CD4-positive, alpha-beta T cell treated with Interleukin-15 for 4 hours (primary cell): ENCODE data around the gene LRR1.
"Not testable (repeated sequence)": the region's sequence is repeated elsewhere in the genome, so short reads cannot be mapped to it uniquely, and the experiment has no call there.

ENCODE experiments used
- DNase-seq: peaks from one replicate; pipeline ENCODE4 v3.0.0-alpha.2; 2020; ENCODE audit warnings: low spot score

LRR1 gene

DNA sequence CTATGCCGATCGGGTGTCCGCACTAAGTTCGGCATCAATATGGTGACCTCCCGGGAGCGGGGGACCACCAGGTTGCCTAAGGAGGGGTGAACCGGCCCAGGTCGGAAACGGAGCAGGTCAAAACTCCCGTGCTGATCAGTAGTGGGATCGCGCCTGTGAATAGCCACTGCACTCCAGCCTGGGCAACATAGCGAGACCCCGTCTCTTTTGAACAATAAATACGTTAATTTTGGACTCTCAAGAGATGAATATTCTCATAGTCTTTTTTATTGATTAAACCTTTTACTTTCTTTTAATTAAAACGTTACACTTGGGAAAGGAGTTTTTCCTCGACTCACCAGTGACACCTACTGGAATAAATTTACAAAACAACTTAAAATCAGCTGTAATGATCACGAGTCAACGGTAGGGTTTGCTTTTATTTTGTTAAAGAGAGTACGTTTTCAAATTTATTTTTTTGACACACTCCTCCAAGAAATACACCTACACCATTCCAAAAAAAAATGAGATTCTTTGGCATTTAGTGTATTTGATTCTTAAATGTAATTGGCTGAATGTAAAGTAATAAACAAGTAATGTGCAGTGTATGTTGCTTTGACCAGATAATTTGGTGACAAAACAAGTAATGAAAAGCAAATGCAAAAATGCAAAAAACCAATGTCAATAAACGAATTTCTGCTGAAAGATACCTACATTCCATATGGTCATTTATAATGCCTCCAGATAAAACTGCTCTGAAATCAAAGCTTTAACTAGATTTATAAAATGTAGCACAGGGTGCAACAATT lies 11.9 kb upstream of the LRR1 start:
- peak; percentile 81 for DNase-seq

- DNase-seq = no peak
These were observed 9.4 kb upstream of the LRR1 start for GRCh38 chr14:49589387-49589786.

- DNase-seq = no peak
These were observed 5.7 kb upstream of the LRR1 start for GRCh38 chr14:49593016-49593415.

DNA sequence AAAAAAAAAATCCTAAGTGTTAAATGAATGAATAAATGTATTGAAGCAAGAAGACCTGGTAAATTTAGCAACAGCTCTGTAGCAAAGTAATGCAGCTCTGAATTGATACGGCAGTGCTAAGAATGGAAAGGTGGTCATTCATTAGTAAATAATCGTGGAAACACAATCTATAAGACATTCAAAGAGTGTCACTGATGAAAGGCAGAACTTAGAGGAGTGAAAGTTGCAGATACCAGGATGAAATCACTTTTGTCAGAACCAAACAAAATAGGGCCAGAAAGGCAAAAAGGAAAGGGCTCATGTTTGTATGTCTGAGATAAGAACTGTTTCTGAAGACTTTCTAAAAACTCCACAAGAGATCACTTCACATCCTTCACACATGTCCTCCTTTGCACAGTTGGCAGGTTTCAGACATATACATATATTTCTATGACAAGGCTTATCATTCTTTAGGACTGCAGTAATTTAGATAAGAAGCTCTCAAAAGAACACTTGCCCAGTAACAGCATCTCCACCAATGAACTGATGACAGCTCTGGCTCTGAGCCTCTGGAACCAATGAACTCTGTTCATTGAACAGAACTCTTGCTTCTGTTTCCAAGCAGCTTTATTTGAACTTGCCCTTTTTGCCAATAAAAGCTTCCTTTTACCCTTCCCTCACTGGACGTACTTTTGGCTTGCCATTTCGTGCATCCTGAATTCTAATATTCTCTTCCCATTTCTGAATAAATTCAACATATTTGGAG lies 4.2 kb upstream of the LRR1 start:
- DNase-seq = no peak

GRCh38 chr14:49598189-49598484 lies 603 bp upstream of the LRR1 start:
- no peak for DNase-seq

DNA sequence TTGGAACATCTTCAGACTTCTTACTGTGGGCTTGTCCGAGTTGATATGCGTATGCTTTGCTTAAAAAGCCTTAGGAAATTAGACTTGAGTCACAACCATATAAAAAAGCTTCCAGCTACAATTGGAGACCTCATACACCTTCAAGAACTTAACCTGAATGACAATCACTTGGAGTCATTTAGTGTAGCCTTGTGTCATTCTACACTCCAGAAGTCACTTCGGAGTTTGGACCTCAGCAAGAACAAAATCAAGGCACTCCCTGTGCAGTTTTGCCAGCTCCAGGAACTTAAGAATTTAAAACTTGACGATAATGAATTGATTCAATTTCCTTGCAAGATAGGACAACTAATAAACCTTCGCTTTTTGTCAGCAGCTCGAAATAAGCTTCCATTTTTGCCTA lies 8.8 kb downstream of the LRR1 start:
- no peak for DNase-seq

GRCh38 chr14:49612251-49612650 lies 13.5 kb downstream of the LRR1 start:
- DNase-seq = no peak

DNA sequence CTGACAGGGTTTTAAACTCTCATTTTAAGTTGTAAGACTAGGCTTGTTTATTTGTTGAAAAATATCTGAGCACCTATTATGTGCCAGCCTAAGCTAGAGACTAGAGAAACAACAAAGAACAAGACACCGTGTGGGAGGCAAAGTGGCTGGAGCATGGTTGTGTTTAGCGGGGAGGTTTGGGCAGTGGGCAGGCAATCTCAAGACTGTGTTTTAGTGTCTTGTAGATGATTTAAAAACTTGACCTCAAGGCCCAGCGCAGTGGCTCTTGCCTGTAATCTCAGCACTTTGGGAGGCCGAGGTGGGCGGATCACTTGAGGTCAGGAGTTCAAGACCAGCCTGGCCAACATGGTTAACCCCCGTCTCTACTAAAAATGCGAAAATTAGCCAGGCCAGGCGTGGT lies 13.9 kb downstream of the LRR1 start:
- DNase-seq = no peak

GRCh38 chr14:49614196-49614595 lies 15.5 kb downstream of the LRR1 start:
- no peak for DNase-seq

GRCh38 chr14:49615776-49616175 lies 17.0 kb downstream of the LRR1 start:
- DNase-seq = no peak

- no peak for DNase-seq
These were observed 19.2 kb downstream of the LRR1 start for GRCh38 chr14:49617852-49618519.

DNA sequence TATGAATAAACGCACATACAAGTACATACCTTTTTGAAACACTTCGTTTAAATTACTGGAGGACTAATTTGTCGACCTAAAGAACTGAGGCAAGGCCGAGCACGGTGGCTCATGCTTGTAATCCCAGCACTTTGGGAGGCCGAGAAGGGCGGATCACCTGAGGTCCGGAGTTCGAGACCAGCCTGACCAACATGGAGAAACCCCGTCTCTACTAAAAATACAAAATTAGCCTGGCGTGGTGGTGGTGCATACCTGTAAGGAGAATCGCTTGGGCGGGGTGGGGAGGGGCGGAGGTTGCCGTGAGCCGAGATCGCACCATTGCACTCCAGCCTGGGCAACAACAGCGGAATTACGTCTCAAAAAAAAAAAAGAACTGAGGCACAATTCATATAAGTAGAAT lies 20.5 kb downstream of the LRR1 start:
- not testable (repeated sequence) for DNase-seq

DNA sequence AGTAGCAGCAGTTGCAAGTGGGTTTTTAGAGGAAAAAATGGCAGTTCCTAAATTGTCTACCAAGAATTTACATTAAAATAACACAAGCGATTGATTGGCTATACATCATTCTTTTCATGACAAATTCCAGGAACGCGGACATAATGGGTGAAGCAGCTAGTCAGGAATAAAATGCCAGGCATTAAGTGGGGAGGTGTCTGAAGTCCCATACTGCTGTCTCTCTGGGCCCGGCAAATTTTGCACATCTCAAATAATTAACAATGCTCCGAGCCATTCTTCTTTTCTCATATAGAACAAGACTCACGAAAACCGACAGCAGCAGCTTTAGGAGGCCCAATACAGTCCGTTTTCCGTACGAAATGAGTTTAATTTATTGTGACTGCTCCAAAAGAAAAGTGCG lies 21.0 kb downstream of the LRR1 start:
- no peak for DNase-seq

GRCh38 chr14:49620182-49621113 lies 21.7 kb downstream of the LRR1 start, which contains the start of the genes MGAT2 and RPL36AL:
TSS of gene MGAT2 (plus strand) at chr14:49620799. CDS start at chr14:49621269, 470 bp downstream.
TSS of gene RPL36AL (minus strand) at chr14:49620626. CDS start at chr14:49619104, 1,522 bp downstream.
- DNase-seq = peak; percentile 97

DNA sequence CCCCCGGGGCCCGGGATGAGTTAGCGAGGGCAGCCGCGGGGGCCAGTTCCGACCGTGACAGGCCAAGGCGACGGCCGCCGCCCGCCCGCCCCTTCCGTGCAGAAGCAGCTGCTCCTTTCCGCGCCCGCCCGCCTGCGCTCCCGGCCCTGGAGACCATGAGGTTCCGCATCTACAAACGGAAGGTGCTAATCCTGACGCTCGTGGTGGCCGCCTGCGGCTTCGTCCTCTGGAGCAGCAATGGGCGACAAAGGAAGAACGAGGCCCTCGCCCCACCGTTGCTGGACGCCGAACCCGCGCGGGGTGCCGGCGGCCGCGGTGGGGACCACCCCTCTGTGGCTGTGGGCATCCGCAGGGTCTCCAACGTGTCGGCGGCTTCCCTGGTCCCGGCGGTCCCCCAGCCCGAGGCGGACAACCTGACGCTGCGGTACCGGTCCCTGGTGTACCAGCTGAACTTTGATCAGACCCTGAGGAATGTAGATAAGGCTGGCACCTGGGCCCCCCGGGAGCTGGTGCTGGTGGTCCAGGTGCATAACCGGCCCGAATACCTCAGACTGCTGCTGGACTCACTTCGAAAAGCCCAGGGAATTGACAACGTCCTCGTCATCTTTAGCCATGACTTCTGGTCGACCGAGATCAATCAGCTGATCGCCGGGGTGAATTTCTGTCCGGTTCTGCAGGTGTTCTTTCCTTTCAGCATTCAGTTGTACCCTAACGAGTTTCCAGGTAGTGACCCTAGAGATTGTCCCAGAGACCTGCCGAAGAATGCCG lies 22.6 kb downstream of the LRR1 start:
- peak; percentile 57 for DNase-seq

DNA sequence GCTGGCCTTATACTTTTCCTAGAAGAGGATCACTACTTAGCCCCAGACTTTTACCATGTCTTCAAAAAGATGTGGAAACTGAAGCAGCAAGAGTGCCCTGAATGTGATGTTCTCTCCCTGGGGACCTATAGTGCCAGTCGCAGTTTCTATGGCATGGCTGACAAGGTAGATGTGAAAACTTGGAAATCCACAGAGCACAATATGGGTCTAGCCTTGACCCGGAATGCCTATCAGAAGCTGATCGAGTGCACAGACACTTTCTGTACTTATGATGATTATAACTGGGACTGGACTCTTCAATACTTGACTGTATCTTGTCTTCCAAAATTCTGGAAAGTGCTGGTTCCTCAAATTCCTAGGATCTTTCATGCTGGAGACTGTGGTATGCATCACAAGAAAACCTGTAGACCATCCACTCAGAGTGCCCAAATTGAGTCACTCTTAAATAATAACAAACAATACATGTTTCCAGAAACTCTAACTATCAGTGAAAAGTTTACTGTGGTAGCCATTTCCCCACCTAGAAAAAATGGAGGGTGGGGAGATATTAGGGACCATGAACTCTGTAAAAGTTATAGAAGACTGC lies 23.4 kb downstream of the LRR1 start:
- DNase-seq = no peak

GRCh38 chr14:49623387-49623786 lies 24.6 kb downstream of the LRR1 start:
- no peak for DNase-seq

- peak; percentile 77 for DNase-seq
These were observed 25.4 kb downstream of the LRR1 start for GRCh38 chr14:49623941-49624839.
